Measurements from ENCODE around the gene RDH13. TPM values are rescaled to one million over a fixed set of nuclear protein-coding genes. Genes with fewer than 3 reads are reported as not detected.

The RDH13 gene
- total and polyA plus RNA-seq, 2 of the 8 experiments (the other 6 are each of a cell fraction or from before 2014, with no cell fraction given) = 15.9 to 31.5 TPM

- Histone ChIP-seq H2AFZ (ENCODE audit: low read length) (no peak overlapping the region), H3K18ac (ENCODE audit: extremely low read depth, low read length) (no peak overlapping the region), H3K9me3 (ENCODE audit: insufficient read depth in 2 of 2, low read depth in 1 of 2, low read length in 1 of 2) (no peaks in the 10 kb centered on the region), H3K27ac (ENCODE audit: low read depth, low read length) (no peak overlapping the region), H3K56ac (replicated peaks; ENCODE audit: insufficient read length, low read depth, low read length) (no peak overlapping the region), H4K5ac (ENCODE audit: insufficient read length, low read depth, low read length) (no peak overlapping the region), H2BK15ac (ENCODE audit: low read length) (0 out of 2 replicates have a peak overlapping the region, but pooled peaks have one; percentile 29), H3K4me1 (replicated peaks in 1 of 4; ENCODE audit: control insufficient read depth in 3 of 4, insufficient read depth in 4 of 4, low read length in 3 of 4) (no peaks in the 10 kb centered on the region; a peak in 1 of 7 replicates), H4K20me1 (replicated peaks in 1 of 2; ENCODE audit: control insufficient read depth in 1 of 2, insufficient read depth in 2 of 2, low read length in 2 of 2) (no peaks in the 10 kb centered on the region), H4K91ac (replicated peaks; ENCODE audit: insufficient read length, low read length) (no peak overlapping the region), H2BK12ac (ENCODE audit: low read depth, low read length) (no peak overlapping the region), H3K4me3 (ENCODE audit: extremely low read depth in 1 of 4, insufficient read depth in 2 of 4, low read depth in 3 of 4, low read length in 4 of 4) (no peak overlapping the region), H3K23ac (ENCODE audit: insufficient read length) (no peak overlapping the region), H3K14ac (ENCODE audit: insufficient read length) (no peak overlapping the region), H3K4me2 (ENCODE audit: insufficient read depth in 1 of 2, low read depth in 2 of 2, low read length in 2 of 2) (no peak overlapping the region), H2AK5ac (ENCODE audit: low read depth, low read length) (no peak overlapping the region; the same call in 1 of the 2 replicates), H2BK5ac (ENCODE audit: low read depth, low read length) (no peak overlapping the region), H3K23me2 (ENCODE audit: low read depth, low read length) (no peaks in the 10 kb centered on the region; the same call in 1 of the 2 replicates), H3K36me3 (ENCODE audit: control insufficient read depth in 2 of 4, insufficient read depth in 4 of 4, low read length in 3 of 4) (no peaks in the 10 kb centered on the region), H3K4ac (replicated peaks; ENCODE audit: insufficient read length, low read depth, low read length) (no peak overlapping the region), H3K79me2 (ENCODE audit: control insufficient read depth in 1 of 2, insufficient read depth in 2 of 2, low read length in 2 of 2) (peaks cover 0 to 31% of the 10 kb centered on the region in 2 experiments; a peak in 3 of 4 replicates), H2BK20ac (ENCODE audit: low read length) (no peak overlapping the region), H3K27me3 (replicated peaks in 1 of 4; ENCODE audit: control insufficient read depth in 3 of 4, extremely low read depth in 1 of 4, insufficient read depth in 3 of 4, low read length in 3 of 4) (no peaks in the 10 kb centered on the region), H4K8ac (ENCODE audit: extremely low read depth, insufficient read depth, low read length) (no peak overlapping the region), H2BK120ac (replicated peaks; ENCODE audit: low read depth, low read length) (no peak overlapping the region), H3K79me1 (ENCODE audit: low read depth, low read length) (peaks cover 4% of the 10 kb centered on the region), H3K9ac (replicated peaks in 1 of 4; ENCODE audit: extremely low read depth in 1 of 4, low read depth in 3 of 4, low read length in 3 of 4) (no peak overlapping the region)
- no peak for FAIRE-seq
- 94% methylated on average over 14 of the region's 15 CpGs; no CpG with 5 or more reads in 1 of the 2 experiments for WGBS, 2 experiments (ENCODE audit: extremely low coverage in 1 of 2, insufficient coverage in 1 of 2, insufficient read length in 1 of 2, insufficient replicate concordance in 2 of 2, low coverage in 1 of 2, low lambda C conversion rate in 2 of 2, missing lambda C conversion rate in 1 of 2)
- ChIA-PET CTCF (ENCODE audit: partially characterized antibody) (no interaction called here), POLR2A (ENCODE audit: partially characterized antibody) (interaction anchor here (2.0 kb wide), 1 partner anchor 10 kb away, joined by 5 read pairs; no protein-coding TSS in a partner anchor)
- TF ChIP-seq FOSL1 (IDR thresholded peaks at IDR 0.05; ENCODE audit: insufficient read depth, low read depth, low read length) (no peak), TEAD4 (IDR thresholded peaks at IDR 0.05; ENCODE audit: low read depth, low read length) (no peak), SP2 (IDR thresholded peaks at IDR 0.05; ENCODE audit: low read length) (no peak), RBBP5 (IDR thresholded peaks at IDR 0.05; ENCODE audit: borderline replicate concordance, low read depth, low read length) (no peak), SRF (IDR thresholded peaks at IDR 0.05; ENCODE audit: low read depth, low read length) (no peak), SP1 (IDR thresholded peaks at IDR 0.05; ENCODE audit: low read depth, low read length) (no peak), HDAC6 (IDR thresholded peaks at IDR 0.05; ENCODE audit: low read depth, low read length) (no peak), E2F6 (IDR thresholded peaks at IDR 0.05) (no peak), TCF12 (IDR thresholded peaks at IDR 0.05; ENCODE audit: low read depth, low read length) (no peak), CEBPB (IDR thresholded peaks at IDR 0.05; ENCODE audit: low read depth, low read length) (no peak), CHD2 (IDR thresholded peaks at IDR 0.05; ENCODE audit: low read length) (no peak), NRF1 (IDR thresholded peaks at IDR 0.05; ENCODE audit: low read depth, low read length) (no peak)
- no peak for DNase-seq (ENCODE audit: low read depth in 1 of 2, low spot score in 2 of 2)
Observed at GRCh38 chr19:55018216-55018615, 44.7 kb downstream of the RDH13 start.
